ENCODE measurements around the gene C1RL.

C1RL gene

DNA sequence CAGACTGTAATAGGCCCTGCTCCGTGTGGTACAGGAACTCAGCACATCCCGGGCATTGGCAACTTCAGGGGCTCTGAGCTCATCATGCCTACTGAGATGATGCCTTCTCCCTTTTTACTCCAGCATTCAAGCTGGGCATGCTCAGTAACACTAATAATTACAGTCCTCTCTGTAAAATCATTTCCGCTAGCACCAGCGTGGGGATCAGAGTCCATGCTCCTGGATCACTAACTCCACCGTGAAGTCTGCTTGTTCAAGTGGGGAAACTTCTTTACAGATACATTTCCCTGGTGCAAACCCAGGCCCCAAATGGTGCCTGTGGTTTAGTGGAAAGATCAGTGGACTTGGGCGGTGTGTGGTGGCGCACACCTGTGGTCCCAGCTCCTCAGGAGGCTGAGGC, 37.9 kb upstream of the C1RL start:
- Histone ChIP-seq H3K4me1 (ENCODE audit: control insufficient read depth, insufficient read depth, low read length) (no peaks in the 10 kb centered on the region), H3K4me3 (ENCODE audit: low read length) (no peak overlapping the region), H3K27me3 (ENCODE audit: control insufficient read depth, insufficient read depth, low read length) (no peaks in the 10 kb centered on the region), H3K9ac (ENCODE audit: low read depth, low read length) (no peak overlapping the region), H3K36me3 (ENCODE audit: insufficient read depth, low read length) (peaks cover 21% of the 10 kb centered on the region), H3K9me3 (replicated peaks; ENCODE audit: low read length) (no peaks in the 10 kb centered on the region), H3K4me2 (ENCODE audit: low read length) (no peak overlapping the region)

- Histone ChIP-seq H3K4me2 (ENCODE audit: low read length) (no peak overlapping the region), H3K9ac (ENCODE audit: low read depth, low read length) (no peak overlapping the region), H3K36me3 (ENCODE audit: insufficient read depth, low read length) (peaks cover 19% of the 10 kb centered on the region), H3K27me3 (ENCODE audit: control insufficient read depth, insufficient read depth, low read length) (no peaks in the 10 kb centered on the region), H3K9me3 (replicated peaks; ENCODE audit: low read length) (no peaks in the 10 kb centered on the region), H3K4me1 (ENCODE audit: control insufficient read depth, insufficient read depth, low read length) (no peaks in the 10 kb centered on the region), H3K4me3 (ENCODE audit: low read length) (no peak overlapping the region)
These were observed 37.2 kb upstream of the C1RL start for GRCh38 chr12:7146228-7146627.

- H3K4me2 ChIP-seq (ENCODE audit: low read length): no peak overlapping the region
- peaks cover 15% of the 10 kb centered on the region for H3K36me3 ChIP-seq (ENCODE audit: insufficient read depth, low read length)
- no peak overlapping the region for H3K4me3 ChIP-seq (ENCODE audit: low read length)
- H3K4me1 ChIP-seq (ENCODE audit: control insufficient read depth, insufficient read depth, low read length): no peaks in the 10 kb centered on the region
- H3K9ac ChIP-seq (ENCODE audit: low read depth, low read length): no peak overlapping the region
- no peaks in the 10 kb centered on the region for H3K9me3 ChIP-seq (replicated peaks; ENCODE audit: low read length)
- no peaks in the 10 kb centered on the region for H3K27me3 ChIP-seq (ENCODE audit: control insufficient read depth, insufficient read depth, low read length)
These were observed 36.7 kb upstream of the C1RL start for GRCh38 chr12:7145671-7146070.

DNA sequence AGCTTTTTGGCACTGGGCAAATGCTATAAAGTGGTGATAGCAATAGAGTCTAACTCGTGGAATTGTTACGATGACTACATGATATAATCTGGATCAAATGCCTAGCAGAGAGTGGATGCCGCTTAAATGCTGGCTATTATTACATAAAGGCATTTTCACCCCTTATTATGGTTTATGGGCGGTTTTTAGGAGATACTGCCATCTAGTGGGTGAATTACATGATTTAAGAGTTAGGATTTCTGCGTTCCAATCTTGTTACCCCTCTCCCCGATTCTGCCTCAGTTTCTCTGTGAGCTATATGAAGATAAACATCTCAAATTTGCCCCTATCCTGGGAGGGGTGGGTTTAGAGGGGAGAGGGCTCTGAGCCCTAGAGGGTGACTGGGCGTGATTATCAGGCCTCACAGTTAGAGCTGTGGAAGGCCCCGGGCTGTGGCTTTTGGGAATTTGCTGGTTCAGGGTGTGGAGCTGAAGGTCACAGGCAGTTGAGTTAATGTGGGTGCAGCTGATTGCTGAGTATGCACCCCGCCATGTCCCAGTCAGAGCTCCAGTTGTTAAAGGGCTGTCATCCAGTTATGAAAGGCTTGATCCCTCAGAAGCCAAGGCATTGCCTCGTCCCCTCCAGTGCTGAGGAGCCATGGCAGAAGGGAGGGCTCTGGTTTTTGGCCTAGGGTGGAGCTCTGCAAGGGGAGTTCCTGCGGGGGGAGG, 35.6 kb upstream of the C1RL start:
- H3K36me3 ChIP-seq (ENCODE audit: insufficient read depth, low read length): peaks cover 10% of the 10 kb centered on the region
- no peaks in the 10 kb centered on the region for H3K27me3 ChIP-seq (ENCODE audit: control insufficient read depth, insufficient read depth, low read length)
- H3K9me3 ChIP-seq (replicated peaks; ENCODE audit: low read length): no peaks in the 10 kb centered on the region
- H3K4me2 ChIP-seq (ENCODE audit: low read length): no peak overlapping the region
- no peaks in the 10 kb centered on the region for H3K4me1 ChIP-seq (ENCODE audit: control insufficient read depth, insufficient read depth, low read length)
- H3K4me3 ChIP-seq (ENCODE audit: low read length): no peak overlapping the region
- H3K9ac ChIP-seq (ENCODE audit: low read depth, low read length): no peak overlapping the region

DNA sequence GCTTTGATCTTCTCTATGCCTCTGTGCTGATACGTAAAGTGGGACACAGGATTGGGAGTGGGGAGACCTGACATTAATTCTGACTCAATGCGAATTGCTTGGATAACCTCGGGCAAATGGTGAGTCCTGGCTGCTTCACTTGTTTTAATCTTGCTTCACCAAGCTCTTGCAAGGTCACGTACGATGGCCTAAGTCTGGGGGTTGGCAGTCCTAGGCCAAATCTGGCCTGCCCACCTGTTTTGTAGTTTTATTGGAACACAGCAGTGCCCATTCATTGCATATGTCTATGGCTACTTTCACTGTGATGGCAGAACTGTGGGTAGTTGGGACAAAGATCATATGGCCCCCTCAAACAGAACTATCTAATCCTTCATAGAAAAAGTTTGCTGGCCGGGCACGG, 34.5 kb upstream of the C1RL start:
- Histone ChIP-seq H3K4me2 (ENCODE audit: low read length) (no peak overlapping the region), H3K4me1 (ENCODE audit: control insufficient read depth, insufficient read depth, low read length) (no peaks in the 10 kb centered on the region), H3K9me3 (replicated peaks; ENCODE audit: low read length) (no peaks in the 10 kb centered on the region), H3K9ac (ENCODE audit: low read depth, low read length) (no peak overlapping the region), H3K27me3 (ENCODE audit: control insufficient read depth, insufficient read depth, low read length) (no peaks in the 10 kb centered on the region), H3K4me3 (ENCODE audit: low read length) (no peak overlapping the region), H3K36me3 (ENCODE audit: insufficient read depth, low read length) (peaks cover under 1% of the 10 kb centered on the region)

DNA sequence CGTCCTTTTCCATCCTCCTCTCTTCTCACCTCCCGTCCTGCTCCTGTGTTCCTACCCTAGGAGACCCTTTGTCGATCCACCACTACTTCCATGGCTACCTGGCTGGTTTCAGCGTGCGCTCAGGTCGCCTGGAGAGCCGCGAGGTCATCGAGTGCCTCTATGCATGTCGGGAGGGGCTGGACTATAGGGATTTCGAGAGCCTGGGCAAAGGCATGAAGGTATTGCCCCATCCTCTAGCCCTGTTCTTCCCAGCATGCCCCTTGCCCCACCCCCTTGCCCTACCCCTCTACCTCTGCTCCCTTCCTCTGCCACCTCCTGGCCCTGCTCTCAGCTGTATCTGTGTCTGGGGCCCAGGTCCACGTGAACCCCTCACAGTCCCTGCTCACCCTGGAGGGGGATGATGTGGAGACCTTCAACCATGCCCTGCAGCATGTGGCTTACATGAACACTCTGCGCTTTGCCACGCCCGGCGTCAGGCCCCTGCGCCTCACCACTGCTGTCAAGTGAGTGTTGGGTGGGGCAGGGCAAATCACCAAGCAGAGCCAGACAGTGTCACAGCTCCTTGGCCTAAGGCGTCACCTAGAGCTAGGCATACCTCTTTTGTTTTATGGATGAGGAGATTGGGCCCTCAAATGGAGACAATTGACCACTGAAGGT, 33.9 kb upstream of the C1RL start:
- H3K9me3 ChIP-seq (replicated peaks; ENCODE audit: low read length): no peaks in the 10 kb centered on the region
- no peak overlapping the region for H3K9ac ChIP-seq (ENCODE audit: low read depth, low read length)
- H3K36me3 ChIP-seq (ENCODE audit: insufficient read depth, low read length): no peaks in the 10 kb centered on the region
- H3K4me3 ChIP-seq (ENCODE audit: low read length): no peak overlapping the region
- H3K4me2 ChIP-seq (ENCODE audit: low read length): no peak overlapping the region
- H3K4me1 ChIP-seq (ENCODE audit: control insufficient read depth, insufficient read depth, low read length): no peaks in the 10 kb centered on the region
- no peaks in the 10 kb centered on the region for H3K27me3 ChIP-seq (ENCODE audit: control insufficient read depth, insufficient read depth, low read length)

GRCh38 chr12:7142056-7142644, 33.1 kb upstream of the C1RL start:
- Histone ChIP-seq H3K36me3 (ENCODE audit: insufficient read depth, low read length) (no peaks in the 10 kb centered on the region), H3K9ac (ENCODE audit: low read depth, low read length) (no peak overlapping the region), H3K4me2 (ENCODE audit: low read length) (no peak overlapping the region), H3K27me3 (ENCODE audit: control insufficient read depth, insufficient read depth, low read length) (no peaks in the 10 kb centered on the region), H3K4me1 (ENCODE audit: control insufficient read depth, insufficient read depth, low read length) (no peaks in the 10 kb centered on the region), H3K9me3 (replicated peaks; ENCODE audit: low read length) (no peaks in the 10 kb centered on the region), H3K4me3 (ENCODE audit: low read length) (no peak overlapping the region)

- Histone ChIP-seq H3K9ac (ENCODE audit: low read depth, low read length) (no peak overlapping the region), H3K4me2 (ENCODE audit: low read length) (no peak overlapping the region), H3K27me3 (ENCODE audit: control insufficient read depth, insufficient read depth, low read length) (no peaks in the 10 kb centered on the region), H3K4me1 (ENCODE audit: control insufficient read depth, insufficient read depth, low read length) (no peaks in the 10 kb centered on the region), H3K4me3 (ENCODE audit: low read length) (no peak overlapping the region), H3K9me3 (replicated peaks; ENCODE audit: low read length) (no peaks in the 10 kb centered on the region), H3K36me3 (ENCODE audit: insufficient read depth, low read length) (peaks cover 6% of the 10 kb centered on the region)
These were observed 32.5 kb upstream of the C1RL start for GRCh38 chr12:7141351-7142005.

- Histone ChIP-seq H3K9ac (ENCODE audit: low read depth, low read length) (no peak overlapping the region), H3K36me3 (ENCODE audit: insufficient read depth, low read length) (peaks cover 10% of the 10 kb centered on the region), H3K27me3 (ENCODE audit: control insufficient read depth, insufficient read depth, low read length) (no peaks in the 10 kb centered on the region), H3K9me3 (replicated peaks; ENCODE audit: low read length) (no peaks in the 10 kb centered on the region), H3K4me3 (ENCODE audit: low read length) (no peak overlapping the region), H3K4me2 (ENCODE audit: low read length) (no peak overlapping the region), H3K4me1 (ENCODE audit: control insufficient read depth, insufficient read depth, low read length) (no peaks in the 10 kb centered on the region)
These were observed 30.2 kb upstream of the C1RL start for GRCh38 chr12:7139200-7139599.

DNA sequence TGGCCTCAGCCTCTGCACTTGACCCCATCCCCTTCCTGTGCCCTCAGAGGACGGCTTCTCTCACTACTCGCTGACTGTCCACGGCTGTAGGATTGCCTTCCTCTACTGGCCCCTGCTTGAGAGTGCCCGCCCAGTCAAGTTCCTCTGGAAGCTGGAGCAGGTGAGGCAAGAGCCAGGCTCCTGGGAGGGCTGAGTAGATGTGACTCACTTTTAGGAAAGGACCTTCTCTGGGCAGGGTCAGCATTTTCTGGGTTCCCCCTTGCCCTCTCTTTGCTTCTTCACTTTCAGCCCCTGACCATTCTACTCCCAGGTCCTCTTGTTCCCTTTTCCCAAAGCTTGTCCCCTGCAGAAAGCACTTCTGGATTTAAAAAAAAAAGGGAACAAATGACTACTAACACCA, 28.9 kb upstream of the C1RL start:
- H3K4me1 ChIP-seq (ENCODE audit: control insufficient read depth, insufficient read depth, low read length): no peaks in the 10 kb centered on the region
- no peak overlapping the region for H3K4me3 ChIP-seq (ENCODE audit: low read length)
- no peaks in the 10 kb centered on the region for H3K27me3 ChIP-seq (ENCODE audit: control insufficient read depth, insufficient read depth, low read length)
- H3K36me3 ChIP-seq (ENCODE audit: insufficient read depth, low read length): peaks cover 10% of the 10 kb centered on the region
- H3K9ac ChIP-seq (ENCODE audit: low read depth, low read length): no peak overlapping the region
- no peak overlapping the region for H3K4me2 ChIP-seq (ENCODE audit: low read length)
- H3K9me3 ChIP-seq (replicated peaks; ENCODE audit: low read length): no peaks in the 10 kb centered on the region

GRCh38 chr12:7136676-7137075, 27.7 kb upstream of the C1RL start:
- no peak overlapping the region for H3K9ac ChIP-seq (ENCODE audit: low read depth, low read length)
- peaks cover 10% of the 10 kb centered on the region for H3K36me3 ChIP-seq (ENCODE audit: insufficient read depth, low read length)
- no peak overlapping the region for H3K4me2 ChIP-seq (ENCODE audit: low read length)
- H3K4me1 ChIP-seq (ENCODE audit: control insufficient read depth, insufficient read depth, low read length): no peaks in the 10 kb centered on the region
- no peak overlapping the region for H3K4me3 ChIP-seq (ENCODE audit: low read length)
- H3K27me3 ChIP-seq (ENCODE audit: control insufficient read depth, insufficient read depth, low read length): no peaks in the 10 kb centered on the region
- no peaks in the 10 kb centered on the region for H3K9me3 ChIP-seq (replicated peaks; ENCODE audit: low read length)
